Ovary (tissue), 3 donors: ENCODE results near the gene TNNC1.

ENCODE experiments used
- CTCF ChIP-seq, 3 donors: fragments of 450-650 bp in 2 of 3; fragments of 200-600 bp in 1 of 3; IDR thresholded peaks; one replicate each; pipeline versions ENCODE4 v1.5.1 to v1.8.0; 2016 to 2022; ENCODE audit warnings: antibody characterized with exemption in 3 of 3, mild to moderate bottlenecking in 1 of 3
- EP300 ChIP-seq: sonication (generic); formaldehyde crosslinking; IDR thresholded peaks from one replicate; pipeline ENCODE4 v1.6.1; 2017; ENCODE audit warnings: antibody characterized with exemption
- POLR2A ChIP-seq: fragments of 450-650 bp; IDR thresholded peaks from one replicate; pipeline ENCODE4 v1.6.1; 2017; ENCODE audit warnings: antibody characterized with exemption, mild to moderate bottlenecking, moderate library complexity
- donor health status: DM: no; HTN: no; CAD: no.

DNA sequence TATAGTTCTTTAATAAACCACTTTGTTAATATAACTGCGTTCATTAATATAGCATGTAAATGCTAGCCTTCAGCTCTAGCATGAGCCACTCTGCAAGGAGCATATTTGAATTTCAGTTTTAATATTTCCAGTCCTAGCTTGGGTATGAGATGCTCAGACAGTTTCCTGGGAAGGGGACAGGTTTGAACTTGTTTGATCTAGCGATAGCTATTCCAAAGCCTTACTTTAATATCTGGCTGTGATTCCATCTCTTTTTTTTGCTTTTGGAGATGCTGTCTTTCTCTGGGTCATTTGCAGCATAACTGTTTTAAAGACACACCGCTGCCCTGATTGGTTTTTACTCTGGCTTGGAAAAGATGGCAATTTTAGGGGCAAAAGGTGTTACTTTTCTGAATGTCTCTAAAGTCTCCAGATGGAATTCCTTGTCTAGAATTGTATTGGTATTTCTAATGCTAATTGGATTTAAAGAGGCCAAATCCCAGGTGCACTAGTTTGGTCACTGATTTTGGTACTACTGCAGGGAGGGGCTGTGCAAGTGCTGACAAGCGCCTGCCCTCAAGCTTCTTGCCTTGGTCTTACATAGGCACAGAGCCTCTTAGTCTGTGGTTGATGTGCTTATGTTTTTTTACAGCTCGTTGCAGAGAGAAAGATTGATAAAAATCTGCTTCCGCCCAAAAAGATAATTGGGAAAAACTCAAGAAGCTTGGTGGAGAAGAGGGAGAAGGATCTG lies 4.4 kb upstream of the TNNC1 start:
- TF ChIP-seq POLR2A: no peak
- no peak for TF ChIP-seq CTCF (IDR thresholded peaks at IDR 0.05)
- TF ChIP-seq EP300: no peak
